Gastrocnemius medialis (tissue), 4 donors: Measurements from ENCODE around the gene ST6GALNAC1. TPM values are rescaled to one million over a fixed set of nuclear protein-coding genes. Genes with fewer than 3 reads are reported as not detected.
"Not testable (repeated sequence)": the region's sequence is repeated elsewhere in the genome, so short reads cannot be mapped to it uniquely, and the experiment has no call there.

Experiments used
- ATAC-seq, 2 donors: fragments of 150-250 bp; one replicate each; pipeline ENCODE4 v1.9.1; 2016
- DNase-seq, 2 donors: peaks; one replicate each; pipeline ENCODE4 v3.0.0-alpha.2; 2019
- H3K27ac ChIP-seq, 4 donors: fragments of 200-600 bp; sonication (generic); 1 replicate in 1 of 4; 2 replicates in 3 of 4; pipeline ENCODE4 v1.5.1; 2016 to 2018; ENCODE audit warnings: mild to moderate bottlenecking in 2 of 4, moderate library complexity in 1 of 4
- H3K27me3 ChIP-seq, 3 donors: fragments of 200-600 bp; sonication (generic) in 2 of 3; 1 replicate in 1 of 3; 2 replicates in 2 of 3; pipeline versions ENCODE4 v1.5.1 to v1.6.0; 2016 to 2019; ENCODE audit warnings: mild to moderate bottlenecking in 1 of 3, moderate library complexity in 1 of 3
- H3K36me3 ChIP-seq, 2 donors: fragments of 200-600 bp; sonication (generic) in 1 of 2; one replicate each; pipeline ENCODE4 v1.5.1; 2017 to 2018
- H3K4me1 ChIP-seq, 2 donors: fragments of 200-600 bp; sonication (generic) in 1 of 2; one replicate each; pipeline ENCODE4 v1.5.1; 2016 to 2017; ENCODE audit warnings: mild to moderate bottlenecking in 2 of 2
- H3K4me3 ChIP-seq, 4 donors: fragments of 200-600 bp; sonication (generic) in 3 of 4; 1 replicate in 1 of 4; 2 replicates in 3 of 4; pipeline ENCODE4 v1.5.1; 2016 to 2019; ENCODE audit warnings: mild to moderate bottlenecking in 2 of 4
- H3K9me3 ChIP-seq, 3 donors: fragments of 200-600 bp; sonication (generic) in 2 of 3; 1 replicate in 1 of 3; 2 replicates in 2 of 3; pipeline ENCODE4 v1.5.1; 2016 to 2019
- CTCF ChIP-seq, 5 experiments: fragments of 450-650 bp in 3 of 5; fragments of 200-600 bp in 2 of 5; sonication (generic) in 2 of 5; IDR thresholded peaks in 4 of 5; conservative IDR thresholded peaks in 1 of 5; 1 replicate in 4 of 5; 2 replicates in 1 of 5; pipeline ENCODE4 v1.5.1; 2016 to 2019; ENCODE audit warnings: antibody characterized with exemption in 5 of 5, mild to moderate bottlenecking in 3 of 5, moderate library complexity in 3 of 5
- POLR2A ChIP-seq, 2 donors: fragments of 450-650 bp; IDR thresholded peaks; one replicate each; pipeline ENCODE4 v1.6.1; 2017; ENCODE audit warnings: antibody characterized with exemption in 2 of 2, mild to moderate bottlenecking in 2 of 2, moderate library complexity in 2 of 2
- in situ Hi-C, 4 donors: fragments of 200-750 bp; cut with MboI; loops; one replicate each; pipeline versions ENCODE4 v1.15.0 to v1.8.0; 2017; ENCODE audit warnings: low sequenced_read_pairs in 4 of 4
- intact Hi-C: fragments of 100-400 bp; cut with DNase I; formaldehyde crosslinking; loops from one replicate; pipeline ENCODE4 v1.15.1; 2023; ENCODE audit warnings: low total_unique reads
- total RNA-seq, 4 donors: library from RNA; depleted of rRNA; stranded (reverse); fragments of >200 nt; gene quantifications; one replicate each; pipeline versions ENCODE4 v1.1.0 to v1.2.3, GENCODE V29; 2016

ST6GALNAC1 gene
- total RNA-seq, 4 donors from 2014 or later = 1.5 to 4.3 (median 2.0) TPM

DNA sequence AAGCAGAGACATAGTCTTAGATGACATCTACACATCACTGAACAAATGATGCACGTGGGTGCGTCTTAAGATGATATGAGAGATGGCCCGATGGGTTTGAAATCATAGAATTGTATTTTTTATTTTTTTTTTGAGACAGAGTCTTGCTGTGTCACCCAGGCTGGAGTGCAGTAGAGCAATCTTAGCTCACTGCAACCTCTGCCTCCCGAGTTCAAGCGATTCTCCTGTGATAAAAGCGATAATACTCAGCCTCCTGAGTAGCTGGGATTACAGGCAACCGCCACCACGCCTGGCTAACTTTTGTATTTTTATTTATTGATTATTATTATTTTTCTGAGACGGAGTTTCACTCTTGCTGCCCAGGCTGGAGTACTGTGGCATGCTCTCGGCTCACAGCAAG is 5.3 kb downstream of the ST6GALNAC1 start:
- TF ChIP-seq CTCF (IDR thresholded peaks at IDR 0.05 in 4 of 5, conservative IDR thresholded peaks at IDR 0.05 in 1 of 5) = no peak
- no peak for TF ChIP-seq POLR2A (IDR thresholded peaks at IDR 0.05)
- no peak for DNase-seq
- in situ Hi-C loops = no loop called here

GRCh38 chr17:76636486-76637206 is 6.9 kb downstream of the ST6GALNAC1 start:
- H3K9me3 ChIP-seq, intact Hi-C loops, ATAC-seq: not testable (repeated sequence)

More for the DNA sequence above, 5.3 kb downstream of the ST6GALNAC1 start:
- no peak for ATAC-seq
- Histone ChIP-seq H3K9me3 (no peaks in the 10 kb centered on the region), H3K36me3 (no peaks in the 10 kb centered on the region), H3K4me3 (no peak overlapping the region), H3K27me3 (no peaks in the 10 kb centered on the region), H3K4me1 (no peaks in the 10 kb centered on the region), H3K27ac (no peak overlapping the region)
- intact Hi-C loops = no loop called here

GRCh38 chr17:76635659-76636360 is 7.7 kb downstream of the ST6GALNAC1 start:
- Histone ChIP-seq H3K4me1 (no peaks in the 10 kb centered on the region), H3K4me3 (no peak overlapping the region), H3K27ac (no peak overlapping the region), H3K9me3 (no peaks in the 10 kb centered on the region), H3K36me3 (no peaks in the 10 kb centered on the region), H3K27me3 (no peaks in the 10 kb centered on the region)
- TF ChIP-seq POLR2A (IDR thresholded peaks at IDR 0.05) = no peak
- TF ChIP-seq CTCF (IDR thresholded peaks at IDR 0.05 in 4 of 5, conservative IDR thresholded peaks at IDR 0.05 in 1 of 5) = no peak
- ATAC-seq (no peak), DNase-seq (no peak)
- intact Hi-C loops = no loop called here
- in situ Hi-C loops = no loop called here

More at GRCh38 chr17:76636486-76637206, 6.9 kb downstream of the ST6GALNAC1 start:
- H3K27ac ChIP-seq, H3K4me3 ChIP-seq, H3K4me1 ChIP-seq, H3K27me3 ChIP-seq, DNase-seq, in situ Hi-C loops, H3K36me3 ChIP-seq: not testable (repeated sequence)

DNA sequence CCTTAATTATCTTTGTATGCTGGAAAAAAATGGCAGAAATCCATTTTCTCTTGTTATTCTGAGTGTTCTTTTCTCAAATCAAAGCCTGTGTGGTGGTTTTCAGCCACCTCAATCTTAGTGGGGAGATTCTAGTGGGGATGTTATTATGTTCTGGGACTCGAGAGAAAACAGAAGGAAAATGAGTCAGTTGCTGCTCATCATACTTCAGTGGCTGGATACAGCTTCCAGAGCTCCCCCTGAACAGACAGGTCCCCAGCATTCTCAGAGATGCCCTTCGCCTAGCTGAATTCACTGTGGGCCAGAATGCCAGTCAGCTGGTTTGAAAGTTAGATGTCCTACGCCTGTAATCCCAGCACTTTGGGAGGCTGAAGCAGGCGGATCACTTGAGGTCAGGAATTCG is 8.5 kb downstream of the ST6GALNAC1 start:
- no peak overlapping the region for H3K27ac ChIP-seq
- ATAC-seq (no peak), DNase-seq (no peak)
- H3K36me3 ChIP-seq = no peaks in the 10 kb centered on the region
- H3K4me1 ChIP-seq = no peaks in the 10 kb centered on the region
- H3K27me3 ChIP-seq = no peaks in the 10 kb centered on the region
- no peaks in the 10 kb centered on the region for H3K9me3 ChIP-seq
- in situ Hi-C loops = no loop called here
- intact Hi-C loops = no loop called here
- no peak overlapping the region for H3K4me3 ChIP-seq
- no peak for TF ChIP-seq CTCF (IDR thresholded peaks at IDR 0.05 in 4 of 5, conservative IDR thresholded peaks at IDR 0.05 in 1 of 5)
- TF ChIP-seq POLR2A (IDR thresholded peaks at IDR 0.05) = no peak

- Histone ChIP-seq H3K27me3 (no peaks in the 10 kb centered on the region), H3K4me1 (no peaks in the 10 kb centered on the region), H3K9me3 (no peaks in the 10 kb centered on the region), H3K4me3 (no peak overlapping the region), H3K27ac (no peak overlapping the region), H3K36me3 (no peaks in the 10 kb centered on the region)
- ATAC-seq = no peak
- intact Hi-C loops = no loop called here
- no peak for DNase-seq
- in situ Hi-C loops = no loop called here
- TF ChIP-seq CTCF (IDR thresholded peaks at IDR 0.05 in 4 of 5, conservative IDR thresholded peaks at IDR 0.05 in 1 of 5) (no peak), POLR2A (IDR thresholded peaks at IDR 0.05) (no peak)
These were observed 9.8 kb downstream of the ST6GALNAC1 start for GRCh38 chr17:76633628-76634328.
